Fibroblast of skin of left biceps (primary cell): Measurements from ENCODE around the gene OFD1.

Source experiments
- DNase-seq, 2 experiments: peaks; one replicate each; pipeline ENCODE4 v3.0.0-alpha.2; 2013; ENCODE audit warnings: low read depth in 2 of 2

Gene OFD1

GRCh38 chrX:13752141-13752540 lies 17.6 kb downstream of the OFD1 start:
- no peak for DNase-seq

GRCh38 chrX:13752646-13753045 lies 18.1 kb downstream of the OFD1 start:
- no peak for DNase-seq

GRCh38 chrX:13754765-13755164 lies 20.2 kb downstream of the OFD1 start:
- DNase-seq, result no peak

GRCh38 chrX:13755254-13755653 lies 20.7 kb downstream of the OFD1 start:
- no peak for DNase-seq

GRCh38 chrX:13756381-13756780 lies 21.8 kb downstream of the OFD1 start:
- no peak for DNase-seq

GRCh38 chrX:13759152-13759718 lies 24.7 kb downstream of the OFD1 start:
- no peak for DNase-seq

GRCh38 chrX:13760426-13760825 lies 25.9 kb downstream of the OFD1 start:
- no peak for DNase-seq

- DNase-seq, result no peak
Observed at GRCh38 chrX:13761606-13762414, 27.3 kb downstream of the OFD1 start.

- DNase-seq, result no peak
Observed at GRCh38 chrX:13763489-13763888, 28.9 kb downstream of the OFD1 start.

- no peak for DNase-seq
Observed at GRCh38 chrX:13764281-13764680, 29.7 kb downstream of the OFD1 start.

GRCh38 chrX:13764765-13765164 lies 30.2 kb downstream of the OFD1 start:
- no peak for DNase-seq

- no peak for DNase-seq
Observed at GRCh38 chrX:13768939-13769338, 34.4 kb downstream of the OFD1 start.

- no peak for DNase-seq
Observed at GRCh38 chrX:13770013-13770535, 35.5 kb downstream of the OFD1 start.

GRCh38 chrX:13774696-13775095 lies 40.1 kb downstream of the OFD1 start:
- DNase-seq, result no peak

- no peak for DNase-seq
Observed at GRCh38 chrX:13775837-13776236, 41.3 kb downstream of the OFD1 start.

GRCh38 chrX:13776387-13776786 lies 41.8 kb downstream of the OFD1 start:
- no peak for DNase-seq

- no peak for DNase-seq
Observed at GRCh38 chrX:13778916-13779315, 44.4 kb downstream of the OFD1 start.

GRCh38 chrX:13780868-13781427 lies 46.4 kb downstream of the OFD1 start:
- no peak for DNase-seq

GRCh38 chrX:13786048-13786447 lies 51.5 kb downstream of the OFD1 start:
- no peak for DNase-seq

- no peak for DNase-seq
Observed at GRCh38 chrX:13790206-13791131, 55.9 kb downstream of the OFD1 start.

GRCh38 chrX:13791145-13791544 lies 56.6 kb downstream of the OFD1 start:
- no peak for DNase-seq

GRCh38 chrX:13791559-13791958 lies 57.0 kb downstream of the OFD1 start:
- no peak for DNase-seq
